Peyer's patch (tissue), 4 donors: ENCODE measurements around the gene DNAH3.

Experiments
- CTCF ChIP-seq, 6 experiments: fragments of 450-650 bp in 4 of 6; fragments of 200-600 bp in 2 of 6; sonication (generic) in 1 of 6; IDR thresholded peaks; one replicate each; pipeline ENCODE4 v1.5.1; 2017 to 2019; ENCODE audit warnings: antibody characterized with exemption in 6 of 6, mild to moderate bottlenecking in 3 of 6, moderate library complexity in 1 of 6
- POLR2A ChIP-seq, 2 donors: fragments of 450-650 bp; IDR thresholded peaks; one replicate each; pipeline ENCODE4 v1.5.1; 2017; ENCODE audit warnings: antibody characterized with exemption in 2 of 2, mild to moderate bottlenecking in 2 of 2, moderate library complexity in 2 of 2

- TF ChIP-seq POLR2A (IDR thresholded peaks at IDR 0.05) (no peak), CTCF (IDR thresholded peaks at IDR 0.05) (no peak)
Measured at GRCh38 chr16:20884240-20884556, 266.4 kb downstream of the DNAH3 start.
